OCI-LY3 (cell line): ENCODE results near the gene SNX2.

Source experiments
- CTCF ChIP-seq: fragments of 200-600, 300-600 bp; sonication (generic); IDR thresholded peaks from 2 replicates; pipeline ENCODE4 v1.5.1; 2014; ENCODE audit warnings: antibody characterized with exemption, low read length, low read depth
- EZH2phosphoT487 ChIP-seq: fragments of 200-600 bp; shearing (Covaris generic); IDR thresholded peaks from 2 replicates; pipeline ENCODE4 v1.6.1; 2018; ENCODE audit warnings: antibody characterized with exemption, mixed run types, low read depth

DNA sequence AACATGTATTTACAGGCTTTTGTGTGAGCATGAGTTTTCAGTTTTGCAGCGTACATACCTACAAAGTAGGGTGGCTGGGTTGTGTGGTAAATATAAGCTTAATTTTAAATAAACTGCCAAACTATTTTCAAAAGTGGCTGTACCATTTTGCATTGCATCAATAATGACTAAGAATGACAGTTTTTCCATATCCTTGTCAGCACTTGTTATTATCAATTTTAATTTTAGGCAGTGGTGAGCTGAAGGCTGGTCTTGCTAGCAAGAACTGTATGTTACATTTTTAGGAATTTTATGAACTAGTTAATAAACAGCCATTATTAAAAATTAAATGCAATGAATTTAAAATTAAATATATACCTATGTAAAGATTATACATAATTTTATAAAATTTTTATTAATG is 6.6 kb downstream of the SNX2 start:
- TF ChIP-seq CTCF: no peak
- TF ChIP-seq EZH2phosphoT487: no peak
